HCT116 (cell line): Measurements from ENCODE around the gene FBXL2. TPM values are rescaled to one million over a fixed set of nuclear protein-coding genes. Genes with fewer than 3 reads are reported as not detected.

ENCODE experiments used
- ATAC-seq: fragments of 200-7000 bp; cut with Tn5 transposase; 2 replicates; pipeline ENCODE4 v1.9.1; 2020; ENCODE audit warnings: mild to moderate bottlenecking, moderate library complexity
- BruUV-seq: library from RNA; stranded (reverse); fragments of 400-500 nt; replicated peaks from 2 replicates; lab custom pipeline; 2021; lab: Mats Ljungman, UMichigan
- CTCF ChIA-PET: fragments of 300-600 bp; sonication (Branson Sonifier 250); formaldehyde crosslinking; loops from one replicate; lab custom pipeline; 2021; ENCODE audit warnings: antibody characterized with exemption; lab: Charles Lee
- POLR2A ChIA-PET: fragments of 300-600, 350-600 bp; sonication (Branson Sonifier 250); formaldehyde crosslinking; loops from one replicate; lab custom pipeline; 2021; ENCODE audit warnings: antibody characterized with exemption; lab: Charles Lee
- RAD21 ChIA-PET, 2 experiments: fragments of 300-600 bp; sonication (Branson Sonifier 250); formaldehyde crosslinking; loops; one replicate each; lab custom pipeline; 2023; ENCODE audit warnings: low total read pairs in 2 of 2; ENCODE audit not compliant: uncharacterized antibody in 2 of 2, unreplicated experiment in 2 of 2, low non-redundant PET in 1 of 2; lab: Charles Lee
- DNase-seq: peaks from one replicate; pipeline ENCODE4 v3.0.0-alpha.2; 2010; ENCODE audit warnings: low read depth, low spot score
- H2AFZ ChIP-seq: fragments of 200-600 bp; shearing (Covaris generic), sonication (generic); 2 replicates; pipeline ENCODE4 v1.6.1; 2017; ENCODE audit warnings: low read depth, mixed run types, mixed read lengths, antibody characterized with exemption, low read length; ENCODE audit not compliant: poor library complexity, severe bottlenecking
- H3K27ac ChIP-seq: 2 replicates; pipeline ENCODE4 v1.5.1; 2012; ENCODE audit warnings: low read depth, low read length
- H3K27me3 ChIP-seq: fragments of 200-600 bp; sonication (generic); 2 replicates; pipeline ENCODE4 v1.6.1; 2016; ENCODE audit warnings: mixed run types, low read length, mixed read lengths; ENCODE audit not compliant: insufficient read depth
- H3K36me3 ChIP-seq, 2 experiments: fragments of 200-500 bp in 1 of 2; fragments of 200-600 bp in 1 of 2; sonication (Bioruptor generic) in 1 of 2; sonication (generic) in 1 of 2; 2 replicates each; pipeline versions ENCODE4 v1.5.1 to v1.6.1; 2014 to 2016; ENCODE audit warnings: low read length in 2 of 2, inconsistent platforms in 1 of 2, mixed read lengths in 1 of 2, mixed run types in 1 of 2; ENCODE audit not compliant: insufficient read depth in 2 of 2, control insufficient read depth in 1 of 2
- H3K4me1 ChIP-seq, 2 experiments: fragments of 200-600 bp in 1 of 2; sonication (generic) in 1 of 2; 2 replicates each; pipeline versions ENCODE4 v1.5.1 to v1.6.1; 2012 to 2017; ENCODE audit warnings: low read length in 2 of 2, inconsistent platforms in 1 of 2, mild to moderate bottlenecking in 1 of 2, mixed read lengths in 1 of 2, mixed run types in 1 of 2, moderate library complexity in 1 of 2; ENCODE audit not compliant: insufficient read depth in 2 of 2, control insufficient read depth in 1 of 2
- H3K4me2 ChIP-seq: fragments of 200-600 bp; sonication (generic); 2 replicates; pipeline ENCODE4 v1.6.1; 2017; ENCODE audit warnings: mixed run types, low read length, mixed read lengths
- H3K4me3 ChIP-seq, 2 experiments: fragments of 200-600 bp in 1 of 2; sonication (generic) in 1 of 2; replicated peaks in 1 of 2; 2 replicates each; pipeline ENCODE4 v1.5.1; 2011 to 2016; ENCODE audit warnings: low read length in 2 of 2, control low read depth in 1 of 2, low read depth in 1 of 2, mild to moderate bottlenecking in 1 of 2, mixed read lengths in 1 of 2, mixed run types in 1 of 2
- H3K79me2 ChIP-seq: fragments of 200-600 bp; sonication (generic); 2 replicates; pipeline ENCODE4 v1.6.1; 2017; ENCODE audit warnings: mild to moderate bottlenecking, mixed run types, low read length, moderate library complexity, mixed read lengths; ENCODE audit not compliant: insufficient read depth
- H3K9ac ChIP-seq: fragments of 200-600 bp; sonication (generic); 2 replicates; pipeline ENCODE4 v1.6.1; 2016; ENCODE audit warnings: low read length, mixed read lengths
- H3K9me2 ChIP-seq: fragments of 200-600 bp; sonication (generic), shearing (Covaris generic); 2 replicates; pipeline ENCODE4 v1.6.1; 2017; ENCODE audit warnings: mixed run types, mild to moderate bottlenecking, moderate library complexity; ENCODE audit not compliant: insufficient read depth
- H3K9me3 ChIP-seq, 2 experiments: fragments of 200-500 bp in 1 of 2; fragments of 200-600 bp in 1 of 2; sonication (Bioruptor generic) in 1 of 2; sonication (generic) in 1 of 2; 2 replicates each; pipeline ENCODE4 v1.6.1; 2014 to 2017; ENCODE audit warnings: low read length in 2 of 2, mixed read lengths in 2 of 2, inconsistent platforms in 1 of 2, low read depth in 1 of 2, mild to moderate bottlenecking in 1 of 2, mixed run types in 1 of 2, moderate library complexity in 1 of 2; ENCODE audit not compliant: control insufficient read depth in 1 of 2, insufficient read depth in 1 of 2
- H4K20me1 ChIP-seq: fragments of 200-600 bp; sonication (generic), shearing (Covaris generic); 2 replicates; pipeline ENCODE4 v1.6.1; 2017; ENCODE audit warnings: mixed run types, mild to moderate bottlenecking, moderate library complexity; ENCODE audit not compliant: insufficient read depth
- ELF1 ChIP-seq: IDR thresholded peaks from 2 replicates; pipeline ENCODE4 v1.6.1; 2012; ENCODE audit warnings: low read depth, borderline replicate concordance
- JUND ChIP-seq: IDR thresholded peaks from 2 replicates; pipeline ENCODE4 v1.6.1; 2012
- MAX ChIP-seq: IDR thresholded peaks from 2 replicates; pipeline ENCODE4 v1.6.1; 2012
- SIN3A ChIP-seq: IDR thresholded peaks from 2 replicates; pipeline ENCODE4 v1.6.1; 2012; ENCODE audit warnings: low read depth
- ZBTB33 ChIP-seq: IDR thresholded peaks from 2 replicates; pipeline ENCODE4 v1.6.1; 2011; ENCODE audit warnings: mild to moderate bottlenecking, low read length, moderate library complexity; ENCODE audit not compliant: insufficient replicate concordance; ENCODE audit errors: extremely low read depth
- intact Hi-C: fragments of 100-400 bp; cut with micrococcal nuclease; formaldehyde crosslinking; loops from 2 replicates; pipeline ENCODE4 v1.10.0; 2022
- total RNA-seq: library from RNA; stranded (reverse); gene quantifications from one replicate; pipeline ENCODE4 v1.2.1, GENCODE V29; 2021; ENCODE audit not compliant: unreplicated experiment
- TF ChIP-seq, protein P1 (sequence below), 3 experiments: fragments of 200-600 bp in 1 of 3; sonication (generic) in 1 of 3; IDR thresholded peaks in 2 of 3; conservative IDR thresholded peaks in 1 of 3; 2 replicates each; pipeline ENCODE4 v1.5.1; 2012 to 2017; ENCODE audit warnings: low read depth in 2 of 3, low read length in 2 of 3, antibody characterized with exemption in 1 of 3, borderline replicate concordance in 1 of 3, control low read depth in 1 of 3, mild to moderate bottlenecking in 1 of 3, mixed read lengths in 1 of 3, mixed run types in 1 of 3, moderate library complexity in 1 of 3; ENCODE audit not compliant: insufficient read depth in 1 of 3

Gene FBXL2
- total RNA-seq, 1 experiment from 2014 or later = 12.8 TPM

DNA sequence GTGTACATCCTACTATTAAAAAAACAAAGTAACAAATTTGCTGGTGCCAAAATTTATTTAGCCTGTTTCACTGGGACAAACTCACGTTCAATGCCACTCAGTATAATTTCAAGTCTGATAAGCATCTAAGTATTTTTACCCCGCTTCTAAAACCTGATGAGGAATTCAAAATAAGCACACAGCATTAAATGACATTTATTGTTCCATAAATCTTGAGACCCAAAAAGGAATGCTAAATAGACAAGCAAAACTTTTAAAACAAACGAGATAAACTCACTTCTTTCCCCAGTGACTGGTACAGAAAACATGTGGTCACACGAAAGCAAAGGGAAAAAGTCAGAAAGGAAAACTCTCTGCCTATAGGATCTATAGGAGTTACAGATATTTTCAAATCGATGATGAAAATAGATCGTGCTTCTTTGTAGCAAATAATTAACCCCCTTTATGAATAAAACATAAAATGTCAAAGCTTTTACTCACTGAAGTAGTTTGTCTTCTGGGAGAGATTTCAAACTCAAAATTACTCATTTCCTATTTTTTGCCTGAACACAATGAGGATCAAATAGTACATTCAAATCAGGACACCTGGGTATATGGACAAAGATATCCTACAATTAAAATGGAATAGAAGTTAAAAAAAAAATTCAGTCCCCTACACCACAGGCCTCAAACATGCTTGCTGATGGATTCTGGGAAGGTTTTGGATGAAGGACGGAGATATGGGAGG is 111.3 kb downstream of the FBXL2 start:
- RAD21 ChIA-PET = no interaction called here
- Histone ChIP-seq H4K20me1 (peaks cover 7% of the 10 kb centered on the region), H3K36me3 (peaks cover 32 to 54% of the 10 kb centered on the region in 2 experiments), H3K79me2 (no peaks in the 10 kb centered on the region; the same call in 1 of the 2 replicates), H2AFZ (no peak overlapping the region), H3K4me1 (peaks cover 15 to 18% of the 10 kb centered on the region in 2 experiments), H3K9ac (no peak overlapping the region), H3K9me2 (no peaks in the 10 kb centered on the region), H3K9me3 (no peaks in the 10 kb centered on the region), H3K4me2 (no peak overlapping the region)
- CTCF ChIA-PET = interaction anchor here (1.9 kb wide), 1 partner anchor 16 kb away, joined by 5 read pairs; no protein-coding TSS in a partner anchor
- intact Hi-C loops = no loop called here
- POLR2A ChIA-PET = no interaction called here
- TF ChIP-seq, protein P1, sequence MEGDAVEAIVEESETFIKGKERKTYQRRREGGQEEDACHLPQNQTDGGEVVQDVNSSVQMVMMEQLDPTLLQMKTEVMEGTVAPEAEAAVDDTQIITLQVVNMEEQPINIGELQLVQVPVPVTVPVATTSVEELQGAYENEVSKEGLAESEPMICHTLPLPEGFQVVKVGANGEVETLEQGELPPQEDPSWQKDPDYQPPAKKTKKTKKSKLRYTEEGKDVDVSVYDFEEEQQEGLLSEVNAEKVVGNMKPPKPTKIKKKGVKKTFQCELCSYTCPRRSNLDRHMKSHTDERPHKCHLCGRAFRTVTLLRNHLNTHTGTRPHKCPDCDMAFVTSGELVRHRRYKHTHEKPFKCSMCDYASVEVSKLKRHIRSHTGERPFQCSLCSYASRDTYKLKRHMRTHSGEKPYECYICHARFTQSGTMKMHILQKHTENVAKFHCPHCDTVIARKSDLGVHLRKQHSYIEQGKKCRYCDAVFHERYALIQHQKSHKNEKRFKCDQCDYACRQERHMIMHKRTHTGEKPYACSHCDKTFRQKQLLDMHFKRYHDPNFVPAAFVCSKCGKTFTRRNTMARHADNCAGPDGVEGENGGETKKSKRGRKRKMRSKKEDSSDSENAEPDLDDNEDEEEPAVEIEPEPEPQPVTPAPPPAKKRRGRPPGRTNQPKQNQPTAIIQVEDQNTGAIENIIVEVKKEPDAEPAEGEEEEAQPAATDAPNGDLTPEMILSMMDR (IDR thresholded peaks at IDR 0.05 in 2 of 3, conservative IDR thresholded peaks at IDR 0.05 in 1 of 3; ENCODE audit: borderline replicate concordance in 1 of 3, insufficient read depth in 1 of 3, low read depth in 2 of 3, low read length in 2 of 3) = no peak
- TF ChIP-seq ZBTB33 (no peak), MAX (no peak), JUND (no peak), SIN3A (no peak), ELF1 (no peak)
- TF ChIP-seq, all 23 proteins: peak for 0
- H3K4me3 ChIP-seq = no peak overlapping the region
- ATAC-seq = no peak
- DNase-seq = no peak
- H3K27ac ChIP-seq = no peak overlapping the region
- no peaks in the 10 kb centered on the region for H3K27me3 ChIP-seq
- TSS peak; percentile 51 for BruUV-seq
